Liver (tissue), 3 donors: ENCODE data around the gene JPH3.

Experiments used
- EGR1 ChIP-seq, 2 donors: IDR thresholded peaks; 2 replicates each; pipeline ENCODE4 v1.6.1; 2016 to 2018; ENCODE audit warnings: antibody characterized with exemption in 2 of 2, low read depth in 2 of 2
- GABPA ChIP-seq, 2 donors: IDR thresholded peaks in 1 of 2; conservative IDR thresholded peaks in 1 of 2; 2 replicates each; pipeline ENCODE4 v1.6.1; 2016; ENCODE audit warnings: antibody characterized with exemption in 2 of 2, mild to moderate bottlenecking in 1 of 2, moderate library complexity in 1 of 2
- HNF4A ChIP-seq, 2 donors: conservative IDR thresholded peaks; 2 replicates each; pipeline ENCODE4 v1.6.1; 2016; ENCODE audit warnings: antibody characterized with exemption in 2 of 2, mild to moderate bottlenecking in 2 of 2
- JUND ChIP-seq, 2 donors: IDR thresholded peaks; 2 replicates each; pipeline ENCODE4 v1.6.1; 2016; ENCODE audit warnings: antibody characterized with exemption in 2 of 2
- RAD21 ChIP-seq, 2 donors: IDR thresholded peaks; 2 replicates each; pipeline ENCODE4 v1.6.1; 2016; ENCODE audit warnings: antibody characterized with exemption in 2 of 2, mild to moderate bottlenecking in 2 of 2
- RXRA ChIP-seq, 2 donors: IDR thresholded peaks; 2 replicates each; pipeline ENCODE4 v1.6.1; 2017 to 2018; ENCODE audit warnings: antibody characterized with exemption in 2 of 2, mild to moderate bottlenecking in 1 of 2
- SP1 ChIP-seq: IDR thresholded peaks from 2 replicates; pipeline ENCODE4 v1.6.1; 2018; ENCODE audit warnings: antibody characterized with exemption, mild to moderate bottlenecking
- TAF1 ChIP-seq: conservative IDR thresholded peaks from 2 replicates; pipeline ENCODE4 v1.6.1; 2016; ENCODE audit warnings: antibody characterized with exemption, mild to moderate bottlenecking
- TF ChIP-seq, protein P1 (sequence below): fragments of 150-350 bp; IDR thresholded peaks from 2 replicates; pipeline ENCODE4 v1.5.1; 2017; ENCODE audit warnings: improper control_type of control experiment, low read depth, low read length; ENCODE audit not compliant: missing input control
- TF ChIP-seq, protein P2 (sequence below): IDR thresholded peaks from 2 replicates; pipeline ENCODE4 v1.6.1; 2016; ENCODE audit warnings: antibody characterized with exemption, mild to moderate bottlenecking
- TF ChIP-seq, protein P3 (sequence below): IDR thresholded peaks from 2 replicates; pipeline ENCODE4 v1.6.1; 2016; ENCODE audit warnings: antibody characterized with exemption
- TF ChIP-seq, protein P4 (sequence below): IDR thresholded peaks from 2 replicates; pipeline ENCODE4 v1.6.1; 2016; ENCODE audit warnings: antibody characterized with exemption
- donor health status: healthy.
- donor health status: healthy.

DNA sequence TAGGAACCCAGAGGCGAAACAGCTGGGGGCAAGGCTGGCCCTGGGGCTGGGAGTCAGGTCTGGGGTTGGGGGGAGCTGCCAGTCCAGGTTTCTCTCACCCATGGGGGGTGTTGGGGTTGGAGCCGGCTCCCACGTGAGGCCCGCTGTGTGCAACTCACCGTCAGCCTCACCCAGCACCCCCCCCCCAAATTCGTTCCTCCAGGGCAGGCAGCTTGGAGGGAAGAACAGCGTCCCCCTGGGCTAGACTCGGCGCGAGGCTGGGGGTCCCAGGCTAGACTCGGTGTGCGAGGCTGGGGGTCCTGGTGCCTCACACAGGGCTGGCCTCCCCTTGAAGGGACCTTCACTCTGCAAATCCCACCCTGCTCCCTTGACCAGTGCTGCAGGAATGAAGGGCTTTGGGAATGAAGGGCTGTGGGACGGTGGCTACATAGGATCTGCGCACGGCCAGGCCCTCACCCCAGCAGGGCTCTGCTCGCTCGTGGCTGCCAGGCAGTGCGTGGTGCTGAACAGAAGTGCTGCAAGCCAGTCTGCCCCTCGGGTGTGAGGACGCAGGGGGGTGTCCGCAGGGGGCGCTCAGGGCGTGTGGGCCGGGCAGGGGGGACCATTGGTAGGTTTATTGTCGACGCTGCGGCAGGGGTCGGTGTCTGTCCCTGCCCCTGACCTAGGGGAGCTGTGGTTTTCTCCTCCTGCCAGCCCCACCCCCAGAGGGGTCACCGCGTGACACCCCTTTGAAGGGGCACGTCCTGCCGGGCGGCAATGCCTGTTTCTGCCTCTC, 88.8 kb downstream of the JPH3 start:
- TF ChIP-seq, protein P1, sequence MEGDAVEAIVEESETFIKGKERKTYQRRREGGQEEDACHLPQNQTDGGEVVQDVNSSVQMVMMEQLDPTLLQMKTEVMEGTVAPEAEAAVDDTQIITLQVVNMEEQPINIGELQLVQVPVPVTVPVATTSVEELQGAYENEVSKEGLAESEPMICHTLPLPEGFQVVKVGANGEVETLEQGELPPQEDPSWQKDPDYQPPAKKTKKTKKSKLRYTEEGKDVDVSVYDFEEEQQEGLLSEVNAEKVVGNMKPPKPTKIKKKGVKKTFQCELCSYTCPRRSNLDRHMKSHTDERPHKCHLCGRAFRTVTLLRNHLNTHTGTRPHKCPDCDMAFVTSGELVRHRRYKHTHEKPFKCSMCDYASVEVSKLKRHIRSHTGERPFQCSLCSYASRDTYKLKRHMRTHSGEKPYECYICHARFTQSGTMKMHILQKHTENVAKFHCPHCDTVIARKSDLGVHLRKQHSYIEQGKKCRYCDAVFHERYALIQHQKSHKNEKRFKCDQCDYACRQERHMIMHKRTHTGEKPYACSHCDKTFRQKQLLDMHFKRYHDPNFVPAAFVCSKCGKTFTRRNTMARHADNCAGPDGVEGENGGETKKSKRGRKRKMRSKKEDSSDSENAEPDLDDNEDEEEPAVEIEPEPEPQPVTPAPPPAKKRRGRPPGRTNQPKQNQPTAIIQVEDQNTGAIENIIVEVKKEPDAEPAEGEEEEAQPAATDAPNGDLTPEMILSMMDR = no peak
- TF ChIP-seq SP1 (no peak), EGR1 (IDR thresholded peaks at IDR 0.05; ENCODE audit: low read depth in 2 of 2) (no peak), RAD21 (IDR thresholded peaks at IDR 0.05) (no peak), HNF4A (conservative IDR thresholded peaks at IDR 0.05) (no peak), TAF1 (no peak), JUND (IDR thresholded peaks at IDR 0.05) (no peak), RXRA (IDR thresholded peaks at IDR 0.05) (no peak), GABPA (IDR thresholded peaks at IDR 0.05 in 1 of 2, conservative IDR thresholded peaks at IDR 0.05 in 1 of 2) (no peak)
- TF ChIP-seq, protein P2, sequence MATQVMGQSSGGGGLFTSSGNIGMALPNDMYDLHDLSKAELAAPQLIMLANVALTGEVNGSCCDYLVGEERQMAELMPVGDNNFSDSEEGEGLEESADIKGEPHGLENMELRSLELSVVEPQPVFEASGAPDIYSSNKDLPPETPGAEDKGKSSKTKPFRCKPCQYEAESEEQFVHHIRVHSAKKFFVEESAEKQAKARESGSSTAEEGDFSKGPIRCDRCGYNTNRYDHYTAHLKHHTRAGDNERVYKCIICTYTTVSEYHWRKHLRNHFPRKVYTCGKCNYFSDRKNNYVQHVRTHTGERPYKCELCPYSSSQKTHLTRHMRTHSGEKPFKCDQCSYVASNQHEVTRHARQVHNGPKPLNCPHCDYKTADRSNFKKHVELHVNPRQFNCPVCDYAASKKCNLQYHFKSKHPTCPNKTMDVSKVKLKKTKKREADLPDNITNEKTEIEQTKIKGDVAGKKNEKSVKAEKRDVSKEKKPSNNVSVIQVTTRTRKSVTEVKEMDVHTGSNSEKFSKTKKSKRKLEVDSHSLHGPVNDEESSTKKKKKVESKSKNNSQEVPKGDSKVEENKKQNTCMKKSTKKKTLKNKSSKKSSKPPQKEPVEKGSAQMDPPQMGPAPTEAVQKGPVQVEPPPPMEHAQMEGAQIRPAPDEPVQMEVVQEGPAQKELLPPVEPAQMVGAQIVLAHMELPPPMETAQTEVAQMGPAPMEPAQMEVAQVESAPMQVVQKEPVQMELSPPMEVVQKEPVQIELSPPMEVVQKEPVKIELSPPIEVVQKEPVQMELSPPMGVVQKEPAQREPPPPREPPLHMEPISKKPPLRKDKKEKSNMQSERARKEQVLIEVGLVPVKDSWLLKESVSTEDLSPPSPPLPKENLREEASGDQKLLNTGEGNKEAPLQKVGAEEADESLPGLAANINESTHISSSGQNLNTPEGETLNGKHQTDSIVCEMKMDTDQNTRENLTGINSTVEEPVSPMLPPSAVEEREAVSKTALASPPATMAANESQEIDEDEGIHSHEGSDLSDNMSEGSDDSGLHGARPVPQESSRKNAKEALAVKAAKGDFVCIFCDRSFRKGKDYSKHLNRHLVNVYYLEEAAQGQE = no peak
- TF ChIP-seq, protein P3, sequence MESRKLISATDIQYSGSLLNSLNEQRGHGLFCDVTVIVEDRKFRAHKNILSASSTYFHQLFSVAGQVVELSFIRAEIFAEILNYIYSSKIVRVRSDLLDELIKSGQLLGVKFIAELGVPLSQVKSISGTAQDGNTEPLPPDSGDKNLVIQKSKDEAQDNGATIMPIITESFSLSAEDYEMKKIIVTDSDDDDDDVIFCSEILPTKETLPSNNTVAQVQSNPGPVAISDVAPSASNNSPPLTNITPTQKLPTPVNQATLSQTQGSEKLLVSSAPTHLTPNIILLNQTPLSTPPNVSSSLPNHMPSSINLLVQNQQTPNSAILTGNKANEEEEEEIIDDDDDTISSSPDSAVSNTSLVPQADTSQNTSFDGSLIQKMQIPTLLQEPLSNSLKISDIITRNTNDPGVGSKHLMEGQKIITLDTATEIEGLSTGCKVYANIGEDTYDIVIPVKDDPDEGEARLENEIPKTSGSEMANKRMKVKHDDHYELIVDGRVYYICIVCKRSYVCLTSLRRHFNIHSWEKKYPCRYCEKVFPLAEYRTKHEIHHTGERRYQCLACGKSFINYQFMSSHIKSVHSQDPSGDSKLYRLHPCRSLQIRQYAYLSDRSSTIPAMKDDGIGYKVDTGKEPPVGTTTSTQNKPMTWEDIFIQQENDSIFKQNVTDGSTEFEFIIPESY = no peak
- TF ChIP-seq, protein P4, sequence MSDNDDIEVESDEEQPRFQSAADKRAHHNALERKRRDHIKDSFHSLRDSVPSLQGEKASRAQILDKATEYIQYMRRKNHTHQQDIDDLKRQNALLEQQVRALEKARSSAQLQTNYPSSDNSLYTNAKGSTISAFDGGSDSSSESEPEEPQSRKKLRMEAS = no peak
